Gastrocnemius medialis (tissue), 4 donors: ENCODE measurements around the gene LAMTOR1. TPM values are rescaled to one million over a fixed set of nuclear protein-coding genes. Genes with fewer than 3 reads are reported as not detected.
"Not testable (repeated sequence)": the region's sequence is repeated elsewhere in the genome, so short reads cannot be mapped to it uniquely, and the experiment has no call there.

Source experiments
- ATAC-seq, 2 donors: fragments of 150-250 bp; one replicate each; pipeline ENCODE4 v1.9.1; 2016
- DNase-seq, 2 donors: peaks; one replicate each; pipeline ENCODE4 v3.0.0-alpha.2; 2019
- H3K27ac ChIP-seq, 4 donors: fragments of 200-600 bp; sonication (generic); 1 replicate in 1 of 4; 2 replicates in 3 of 4; pipeline ENCODE4 v1.5.1; 2016 to 2018; ENCODE audit warnings: mild to moderate bottlenecking in 2 of 4, moderate library complexity in 1 of 4
- H3K27me3 ChIP-seq, 3 donors: fragments of 200-600 bp; sonication (generic) in 2 of 3; 1 replicate in 1 of 3; 2 replicates in 2 of 3; pipeline versions ENCODE4 v1.5.1 to v1.6.0; 2016 to 2019; ENCODE audit warnings: mild to moderate bottlenecking in 1 of 3, moderate library complexity in 1 of 3
- H3K36me3 ChIP-seq, 2 donors: fragments of 200-600 bp; sonication (generic) in 1 of 2; one replicate each; pipeline ENCODE4 v1.5.1; 2017 to 2018
- H3K4me1 ChIP-seq, 2 donors: fragments of 200-600 bp; sonication (generic) in 1 of 2; one replicate each; pipeline ENCODE4 v1.5.1; 2016 to 2017; ENCODE audit warnings: mild to moderate bottlenecking in 2 of 2
- H3K4me3 ChIP-seq, 4 donors: fragments of 200-600 bp; sonication (generic) in 3 of 4; 1 replicate in 1 of 4; 2 replicates in 3 of 4; pipeline ENCODE4 v1.5.1; 2016 to 2019; ENCODE audit warnings: mild to moderate bottlenecking in 2 of 4
- H3K9me3 ChIP-seq, 3 donors: fragments of 200-600 bp; sonication (generic) in 2 of 3; 1 replicate in 1 of 3; 2 replicates in 2 of 3; pipeline ENCODE4 v1.5.1; 2016 to 2019
- POLR2A ChIP-seq, 2 donors: fragments of 450-650 bp; IDR thresholded peaks; one replicate each; pipeline ENCODE4 v1.6.1; 2017; ENCODE audit warnings: antibody characterized with exemption in 2 of 2, mild to moderate bottlenecking in 2 of 2, moderate library complexity in 2 of 2
- in situ Hi-C, 4 donors: fragments of 200-750 bp; cut with MboI; loops; one replicate each; pipeline versions ENCODE4 v1.15.0 to v1.8.0; 2017; ENCODE audit warnings: low sequenced_read_pairs in 4 of 4
- intact Hi-C: fragments of 100-400 bp; cut with DNase I; formaldehyde crosslinking; loops from one replicate; pipeline ENCODE4 v1.15.1; 2023; ENCODE audit warnings: low total_unique reads
- total RNA-seq, 4 donors: library from RNA; depleted of rRNA; stranded (reverse); fragments of >200 nt; gene quantifications; one replicate each; pipeline versions ENCODE4 v1.1.0 to v1.2.3, GENCODE V29; 2016
- TF ChIP-seq, protein P1 (sequence below), 5 experiments: fragments of 450-650 bp in 3 of 5; fragments of 200-600 bp in 2 of 5; sonication (generic) in 2 of 5; IDR thresholded peaks in 4 of 5; conservative IDR thresholded peaks in 1 of 5; 1 replicate in 4 of 5; 2 replicates in 1 of 5; pipeline ENCODE4 v1.5.1; 2016 to 2019; ENCODE audit warnings: antibody characterized with exemption in 5 of 5, mild to moderate bottlenecking in 3 of 5, moderate library complexity in 3 of 5

LAMTOR1 gene
- 100 to 1,000 TPM in 2 of 4 donors, 10 to 100 TPM in 2; 75.0 to 146 (median 104) TPM for total RNA-seq

DNA sequence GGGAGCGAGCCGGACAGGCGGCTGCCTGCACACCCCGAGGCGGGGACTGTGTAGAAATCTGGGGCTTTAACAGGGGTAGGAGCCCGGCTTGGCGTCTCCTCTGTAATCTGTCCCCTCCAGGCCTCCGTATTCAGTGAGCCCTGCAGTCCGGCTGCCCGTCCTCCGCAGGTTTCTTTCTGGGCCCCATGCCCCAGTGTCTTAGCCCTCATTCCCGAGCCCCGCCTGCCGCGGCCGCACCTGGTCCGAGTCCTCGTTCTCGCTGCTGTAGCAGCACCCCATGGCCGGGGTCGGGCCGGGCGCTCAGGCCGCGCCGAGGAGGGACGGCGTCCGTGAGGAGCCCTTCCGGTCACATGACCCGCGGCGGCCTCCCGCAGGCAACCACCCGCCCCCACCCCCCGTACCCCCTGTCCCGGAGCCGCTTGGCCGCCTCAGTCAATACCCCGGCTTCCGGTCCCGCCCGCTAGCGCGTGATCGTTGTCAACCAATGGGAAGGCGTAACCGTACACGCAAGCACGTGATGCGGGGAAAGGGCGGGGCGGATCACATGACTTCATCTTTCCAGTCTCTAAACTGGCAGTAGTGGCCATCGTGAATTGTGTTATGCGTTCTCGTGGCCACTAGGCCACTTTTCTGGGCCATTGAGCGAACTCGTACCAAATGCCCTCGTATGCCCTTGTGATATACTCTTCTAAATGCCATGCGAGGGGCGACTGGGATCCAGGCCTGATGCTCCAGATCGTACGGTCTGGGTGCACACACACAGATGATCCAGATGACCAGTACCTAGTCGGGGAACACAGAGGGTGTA, at the start of gene LAMTOR1:
Gene LAMTOR1 (minus strand): TSS at position 352 of the 808 bp plus-strand sequence. CDS start 73 bp downstream, at position 279.
- intact Hi-C loops (loop anchor here (1.0 to 10.0 kb wide), 6 partner anchors 9 to 332 kb away; partner anchors contain the start of genes ANAPC15, CLPB, LRRC51 and NUMA1), in situ Hi-C loops (loop anchor here in 2 of 4 donors (10.0 kb wide), 1 partner anchor 332 kb away; the partner anchor contains the start of gene CLPB (in 2 of the 2))
- peaks cover 0 to 10% of the 10 kb centered on the region in 2 donors for H3K36me3 ChIP-seq
- no peaks in the 10 kb centered on the region for H3K27me3 ChIP-seq
- DNase-seq (peak; percentile 100), ATAC-seq (peak; percentile 90 to 94)
- no peaks in the 10 kb centered on the region for H3K9me3 ChIP-seq
- TF ChIP-seq, protein P1, sequence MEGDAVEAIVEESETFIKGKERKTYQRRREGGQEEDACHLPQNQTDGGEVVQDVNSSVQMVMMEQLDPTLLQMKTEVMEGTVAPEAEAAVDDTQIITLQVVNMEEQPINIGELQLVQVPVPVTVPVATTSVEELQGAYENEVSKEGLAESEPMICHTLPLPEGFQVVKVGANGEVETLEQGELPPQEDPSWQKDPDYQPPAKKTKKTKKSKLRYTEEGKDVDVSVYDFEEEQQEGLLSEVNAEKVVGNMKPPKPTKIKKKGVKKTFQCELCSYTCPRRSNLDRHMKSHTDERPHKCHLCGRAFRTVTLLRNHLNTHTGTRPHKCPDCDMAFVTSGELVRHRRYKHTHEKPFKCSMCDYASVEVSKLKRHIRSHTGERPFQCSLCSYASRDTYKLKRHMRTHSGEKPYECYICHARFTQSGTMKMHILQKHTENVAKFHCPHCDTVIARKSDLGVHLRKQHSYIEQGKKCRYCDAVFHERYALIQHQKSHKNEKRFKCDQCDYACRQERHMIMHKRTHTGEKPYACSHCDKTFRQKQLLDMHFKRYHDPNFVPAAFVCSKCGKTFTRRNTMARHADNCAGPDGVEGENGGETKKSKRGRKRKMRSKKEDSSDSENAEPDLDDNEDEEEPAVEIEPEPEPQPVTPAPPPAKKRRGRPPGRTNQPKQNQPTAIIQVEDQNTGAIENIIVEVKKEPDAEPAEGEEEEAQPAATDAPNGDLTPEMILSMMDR (IDR thresholded peaks at IDR 0.05 in 4 of 5, conservative IDR thresholded peaks at IDR 0.05 in 1 of 5), result peak; percentile 46 to 72 (median 60)
- TF ChIP-seq POLR2A (IDR thresholded peaks at IDR 0.05), result peak; percentile 83 to 85
- H3K4me3 ChIP-seq, result peak within 1 kb of the TSS; percentile 71 to 95 (median 88)
- peak within 1 kb of the TSS; percentile 92 to 97 (median 93) for H3K27ac ChIP-seq
- peaks cover 46 to 49% of the 10 kb centered on the region in 2 donors for H3K4me1 ChIP-seq

DNA sequence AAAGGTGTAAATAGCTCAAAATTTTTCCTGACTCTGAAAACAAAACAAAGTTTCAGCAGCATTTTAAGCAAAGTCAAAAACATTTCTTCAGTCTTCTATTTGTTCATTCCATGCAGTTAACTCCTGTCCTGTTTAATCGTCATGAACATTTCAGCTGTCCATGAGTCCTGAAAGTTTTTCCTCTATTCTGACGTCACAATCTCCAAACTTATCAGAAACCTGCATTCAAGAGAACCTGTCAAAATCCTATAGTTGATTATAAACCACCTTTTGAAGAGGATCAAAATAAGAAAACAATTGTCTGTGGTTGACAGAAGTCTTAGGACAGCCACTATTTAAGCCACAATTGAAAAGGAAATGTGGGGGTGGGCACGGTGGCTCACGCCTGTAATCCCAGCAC, 47.8 kb upstream of the LAMTOR1 start:
- intact Hi-C loops, result no loop called here
- H3K27ac ChIP-seq, result no peak overlapping the region
- in situ Hi-C loops, result no loop called here
- DNase-seq (no peak), ATAC-seq (no peak)
- no peak for TF ChIP-seq POLR2A (IDR thresholded peaks at IDR 0.05)
- TF ChIP-seq, protein P1 (IDR thresholded peaks at IDR 0.05 in 4 of 5, conservative IDR thresholded peaks at IDR 0.05 in 1 of 5), result no peak
- H3K36me3 ChIP-seq, result no peaks in the 10 kb centered on the region
- no peaks in the 10 kb centered on the region for H3K27me3 ChIP-seq
- H3K4me3 ChIP-seq, result no peak overlapping the region
- H3K9me3 ChIP-seq, result no peaks in the 10 kb centered on the region
- no peaks in the 10 kb centered on the region for H3K4me1 ChIP-seq

DNA sequence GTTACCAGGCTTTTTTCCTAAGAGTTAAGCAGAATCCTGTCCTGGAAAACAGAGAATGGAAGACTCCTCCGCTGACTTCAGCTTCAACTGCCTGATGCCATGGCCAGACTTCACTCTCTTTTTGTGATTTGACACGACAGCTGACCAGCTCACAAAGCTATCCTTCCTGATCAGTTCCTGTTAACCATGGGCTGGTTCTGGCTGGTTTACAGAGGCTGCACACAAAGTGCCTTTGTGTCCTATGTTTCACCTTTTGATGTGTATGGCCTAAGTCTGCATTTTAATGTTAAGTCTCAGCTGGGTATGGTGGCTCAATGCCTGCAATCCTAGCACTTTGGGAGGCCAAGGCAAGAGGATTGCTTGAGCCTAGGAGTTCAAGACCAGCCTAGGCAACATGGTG, 43.5 kb upstream of the LAMTOR1 start:
- DNase-seq, result no peak
- H3K36me3 ChIP-seq, result no peaks in the 10 kb centered on the region
- no peak overlapping the region for H3K27ac ChIP-seq
- intact Hi-C loops (no loop called here), in situ Hi-C loops (no loop called here)
- H3K27me3 ChIP-seq, result no peaks in the 10 kb centered on the region
- ATAC-seq, result no peak
- TF ChIP-seq POLR2A (IDR thresholded peaks at IDR 0.05), result no peak
- TF ChIP-seq, protein P1 (IDR thresholded peaks at IDR 0.05 in 4 of 5, conservative IDR thresholded peaks at IDR 0.05 in 1 of 5), result no peak
- H3K4me3 ChIP-seq, result no peak overlapping the region
- H3K4me1 ChIP-seq, result no peaks in the 10 kb centered on the region
- no peaks in the 10 kb centered on the region for H3K9me3 ChIP-seq

DNA sequence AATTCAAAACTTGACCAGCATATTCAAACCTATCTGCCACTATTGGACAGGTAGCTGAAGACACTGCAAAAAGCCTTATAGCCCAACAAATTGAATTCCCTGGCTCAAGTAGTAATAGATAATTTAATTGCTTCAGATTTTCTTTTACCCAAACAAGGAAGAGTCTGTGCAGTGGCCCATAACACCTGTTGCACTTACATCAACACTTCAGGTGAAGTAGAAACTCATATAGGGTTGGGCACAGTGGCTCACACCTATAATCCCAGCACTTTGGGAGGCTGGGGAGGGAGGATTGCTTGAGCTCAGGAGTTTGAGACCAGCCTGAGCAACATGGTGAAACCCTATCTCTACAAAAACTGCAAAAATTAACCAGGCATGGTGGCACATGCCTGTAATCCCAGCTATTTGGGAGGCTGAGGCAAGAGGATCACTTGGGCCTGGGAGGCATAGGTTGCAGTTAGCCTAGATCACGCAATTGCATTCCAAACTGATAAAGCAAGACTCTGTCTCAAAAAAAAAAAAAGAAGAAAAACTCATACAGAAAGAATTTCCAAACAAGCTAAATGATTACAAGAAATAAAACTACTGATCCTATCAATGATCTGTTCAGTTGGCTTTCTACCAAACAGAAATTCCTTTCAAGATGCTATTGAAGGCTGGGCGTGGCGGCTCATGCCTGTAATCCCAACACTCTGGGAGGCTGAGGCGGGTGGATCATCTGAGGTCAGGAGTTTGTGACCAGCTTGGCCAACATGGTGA, 41.9 kb upstream of the LAMTOR1 start:
- Histone ChIP-seq H3K27ac (no peak overlapping the region), H3K27me3 (no peaks in the 10 kb centered on the region), H3K4me1 (no peaks in the 10 kb centered on the region), H3K4me3 (no peak overlapping the region), H3K36me3 (no peaks in the 10 kb centered on the region), H3K9me3 (no peaks in the 10 kb centered on the region)
- DNase-seq (no peak), ATAC-seq (no peak)
- TF ChIP-seq, protein P1 (IDR thresholded peaks at IDR 0.05 in 4 of 5, conservative IDR thresholded peaks at IDR 0.05 in 1 of 5), result no peak
- no peak for TF ChIP-seq POLR2A (IDR thresholded peaks at IDR 0.05)
- intact Hi-C loops, result loop anchor here (1.0 to 2.0 kb wide), 2 partner anchors 120 to 166 kb away; no protein-coding TSS in a partner anchor
- in situ Hi-C loops, result no loop called here

DNA sequence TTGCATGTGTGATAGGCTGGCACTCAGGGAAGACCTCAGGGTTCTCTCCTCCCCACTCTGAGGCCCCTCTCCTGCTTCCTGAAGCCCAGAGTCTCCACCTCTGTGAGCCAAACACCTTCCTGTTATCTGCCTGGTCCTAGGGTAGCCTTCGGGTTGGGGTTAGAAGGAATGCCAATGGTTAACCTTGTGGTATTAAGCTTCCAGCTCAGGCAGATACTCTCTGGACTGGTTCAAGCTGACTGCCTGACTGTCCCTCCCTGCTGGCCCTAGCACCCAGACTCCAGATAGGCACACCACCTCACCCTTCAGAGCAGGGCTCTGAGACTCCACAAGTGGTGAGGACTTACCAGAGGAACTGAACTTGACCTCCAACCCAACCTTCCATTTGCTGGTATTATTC, 39.4 kb upstream of the LAMTOR1 start:
- H3K36me3 ChIP-seq, H3K4me3 ChIP-seq, H3K27me3 ChIP-seq, DNase-seq, H3K27ac ChIP-seq, H3K9me3 ChIP-seq, H3K4me1 ChIP-seq, ATAC-seq, in situ Hi-C loops, intact Hi-C loops: not testable (repeated sequence)

DNA sequence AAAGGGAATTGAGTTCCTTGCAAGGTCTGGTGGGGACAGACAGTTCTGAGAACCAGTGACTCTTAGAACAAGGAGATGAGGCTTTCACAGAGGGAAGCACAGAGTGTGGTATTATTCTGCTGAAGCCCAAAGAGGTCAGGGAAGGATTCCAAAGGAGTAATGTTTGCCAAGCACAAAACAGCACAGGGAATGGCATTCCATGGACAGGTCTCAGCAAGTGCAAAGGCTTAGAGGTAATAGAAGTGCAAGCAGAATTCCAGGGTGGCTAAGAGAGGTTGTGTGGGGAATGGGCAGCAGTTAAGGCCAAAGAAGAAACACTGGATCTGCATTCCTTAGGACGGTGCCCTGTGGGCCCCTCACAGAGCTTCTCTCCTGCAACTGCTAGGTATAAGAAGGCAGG, 39.0 kb upstream of the LAMTOR1 start:
- intact Hi-C loops, result not testable (repeated sequence)

More for the DNA sequence above, 39.0 kb upstream of the LAMTOR1 start:
- DNase-seq, H3K27ac ChIP-seq, H3K27me3 ChIP-seq, in situ Hi-C loops, H3K4me3 ChIP-seq, ATAC-seq, H3K36me3 ChIP-seq, H3K4me1 ChIP-seq, H3K9me3 ChIP-seq: not testable (repeated sequence)
